ENCODE measurements around the gene NANOS1.

GRCh38 chr10:119006451-119007210 is 22.9 kb upstream of the NANOS1 start:
- TF ChIP-seq, protein P1, sequence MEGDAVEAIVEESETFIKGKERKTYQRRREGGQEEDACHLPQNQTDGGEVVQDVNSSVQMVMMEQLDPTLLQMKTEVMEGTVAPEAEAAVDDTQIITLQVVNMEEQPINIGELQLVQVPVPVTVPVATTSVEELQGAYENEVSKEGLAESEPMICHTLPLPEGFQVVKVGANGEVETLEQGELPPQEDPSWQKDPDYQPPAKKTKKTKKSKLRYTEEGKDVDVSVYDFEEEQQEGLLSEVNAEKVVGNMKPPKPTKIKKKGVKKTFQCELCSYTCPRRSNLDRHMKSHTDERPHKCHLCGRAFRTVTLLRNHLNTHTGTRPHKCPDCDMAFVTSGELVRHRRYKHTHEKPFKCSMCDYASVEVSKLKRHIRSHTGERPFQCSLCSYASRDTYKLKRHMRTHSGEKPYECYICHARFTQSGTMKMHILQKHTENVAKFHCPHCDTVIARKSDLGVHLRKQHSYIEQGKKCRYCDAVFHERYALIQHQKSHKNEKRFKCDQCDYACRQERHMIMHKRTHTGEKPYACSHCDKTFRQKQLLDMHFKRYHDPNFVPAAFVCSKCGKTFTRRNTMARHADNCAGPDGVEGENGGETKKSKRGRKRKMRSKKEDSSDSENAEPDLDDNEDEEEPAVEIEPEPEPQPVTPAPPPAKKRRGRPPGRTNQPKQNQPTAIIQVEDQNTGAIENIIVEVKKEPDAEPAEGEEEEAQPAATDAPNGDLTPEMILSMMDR (IDR thresholded peaks at IDR 0.05): no peak
- TF ChIP-seq POLR2A (IDR thresholded peaks at IDR 0.05): no peak

Measured in right lobe of liver (tissue), 4 donors.